RKO (cell line): Measurements from ENCODE around the gene MED25.
"Not testable (repeated sequence)": the region's sequence is repeated elsewhere in the genome, so short reads cannot be mapped to it uniquely, and the experiment has no call there.

Experiments
- DNase-seq: peaks from one replicate; pipeline ENCODE4 v3.0.0-alpha.2; 2016; ENCODE audit warnings: low spot score

MED25 gene

DNA sequence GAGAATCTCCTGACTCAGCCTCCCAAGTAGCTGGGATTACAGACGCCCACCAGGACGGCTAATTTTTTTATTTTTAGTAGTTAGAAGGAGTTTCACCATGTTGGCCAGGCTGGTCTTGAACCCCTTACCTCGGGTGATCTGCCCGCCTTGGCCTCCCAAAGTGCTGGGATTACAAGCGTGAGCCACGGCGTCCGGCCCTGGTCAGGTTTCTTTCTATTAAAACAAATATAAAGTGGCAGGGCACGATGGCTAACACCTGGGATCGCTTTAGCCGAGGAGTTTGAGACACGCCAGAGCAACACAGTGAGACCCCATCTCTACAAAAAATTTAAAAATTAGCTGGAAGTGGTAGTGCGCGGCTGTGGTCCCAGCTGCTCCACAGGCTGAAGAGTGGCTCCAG is 1.5 kb upstream of the MED25 start:
- no peak for DNase-seq

GRCh38 chr19:49818649-49819370 is 721 bp downstream of the MED25 start:
- DNase-seq, result no peak

DNA sequence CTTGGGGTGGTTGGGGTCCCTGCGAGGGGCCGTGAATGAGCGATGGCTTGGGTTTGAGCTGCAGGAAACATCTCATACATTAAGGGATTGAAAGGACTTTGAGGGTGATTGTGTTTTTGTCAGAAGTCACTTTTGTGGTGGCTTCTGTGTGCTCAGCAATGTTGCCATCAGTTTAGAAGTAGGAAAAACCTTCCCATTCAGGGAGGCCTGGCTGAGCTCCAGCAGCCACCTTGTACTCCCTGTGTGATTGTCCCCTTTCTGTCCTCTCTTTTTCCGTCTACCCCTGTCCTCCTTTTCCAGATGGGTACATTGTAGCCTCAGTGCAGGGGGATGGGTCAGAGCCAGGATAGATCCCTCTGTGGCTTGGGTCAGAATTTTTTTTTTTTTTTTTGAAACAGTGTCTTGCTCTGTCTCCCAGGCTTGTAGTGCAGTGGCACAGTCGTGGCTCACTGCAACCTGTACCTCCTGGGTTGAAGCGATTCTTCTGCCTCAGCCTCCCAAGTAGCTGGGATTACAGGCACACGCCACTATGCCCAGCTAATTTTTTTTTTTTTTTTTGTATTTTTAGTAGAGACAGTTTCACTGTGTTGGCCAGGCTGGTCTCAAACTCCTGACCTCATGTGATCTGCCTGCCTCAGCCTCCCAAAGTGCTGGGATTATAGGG is 1.5 kb downstream of the MED25 start:
- not testable (repeated sequence) for DNase-seq

DNA sequence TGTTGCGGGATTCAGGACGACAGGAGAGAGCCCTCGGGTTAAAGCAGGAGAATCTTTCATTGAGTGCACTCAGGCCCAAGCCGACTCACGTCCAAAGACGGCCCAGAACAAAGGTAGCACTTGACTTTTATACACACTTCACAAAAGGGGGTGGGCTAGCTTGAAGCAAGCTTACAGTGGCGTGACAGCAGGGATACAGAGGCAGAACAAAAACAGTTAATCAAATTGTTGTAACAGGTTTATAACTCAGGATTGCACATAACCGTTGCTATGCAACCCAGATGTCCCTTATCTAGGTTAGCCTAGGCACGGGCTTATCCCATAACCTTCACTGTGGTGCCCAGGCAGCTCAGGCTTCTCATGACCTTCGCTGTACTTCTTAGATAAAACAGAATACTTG is 2.0 kb downstream of the MED25 start:
- no peak for DNase-seq

- no peak for DNase-seq
Observed at GRCh38 chr19:49823472-49823871, 5.4 kb downstream of the MED25 start.

GRCh38 chr19:49824662-49825061 is 6.6 kb downstream of the MED25 start:
- no peak for DNase-seq

GRCh38 chr19:49827034-49827433 is 8.9 kb downstream of the MED25 start:
- no peak for DNase-seq

DNA sequence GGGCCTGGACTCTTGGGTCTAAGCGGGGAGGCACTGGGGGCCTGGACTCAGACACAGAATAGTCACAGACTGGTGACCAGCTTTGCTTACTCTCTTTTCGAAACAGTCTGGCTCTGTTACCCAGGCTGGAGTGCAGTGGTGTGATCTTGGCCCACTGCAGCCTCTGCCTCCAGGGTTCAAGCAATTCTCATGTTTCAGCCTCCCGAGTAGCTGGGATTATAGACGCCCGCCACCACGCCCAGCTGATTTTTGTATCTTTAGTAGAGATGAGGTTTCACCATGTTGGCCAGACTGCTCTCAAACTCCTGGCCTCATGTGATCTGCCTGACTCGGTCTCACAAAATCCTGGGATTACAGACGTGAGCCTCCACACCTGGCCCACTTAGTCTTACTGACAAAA is 11.1 kb downstream of the MED25 start:
- no peak for DNase-seq

DNA sequence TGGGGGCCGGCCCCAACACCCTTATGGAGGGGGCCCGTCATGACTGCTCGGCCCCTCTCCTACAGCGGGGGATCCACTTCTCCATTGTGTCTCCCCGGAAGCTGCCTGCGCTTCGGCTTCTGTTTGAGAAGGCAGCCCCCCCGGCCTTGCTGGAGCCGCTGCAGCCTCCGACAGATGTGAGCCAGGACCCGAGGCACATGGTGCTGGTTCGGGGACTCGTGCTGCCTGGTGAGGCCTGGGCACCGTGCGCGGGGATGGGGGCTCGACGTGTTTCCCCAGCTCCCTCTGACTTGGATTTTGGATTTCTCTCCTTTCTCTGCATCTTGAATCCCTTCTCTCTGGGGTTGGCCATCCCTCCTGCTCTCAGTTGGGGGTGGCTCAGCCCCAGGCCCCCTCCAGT is 11.6 kb downstream of the MED25 start:
- no peak for DNase-seq

DNA sequence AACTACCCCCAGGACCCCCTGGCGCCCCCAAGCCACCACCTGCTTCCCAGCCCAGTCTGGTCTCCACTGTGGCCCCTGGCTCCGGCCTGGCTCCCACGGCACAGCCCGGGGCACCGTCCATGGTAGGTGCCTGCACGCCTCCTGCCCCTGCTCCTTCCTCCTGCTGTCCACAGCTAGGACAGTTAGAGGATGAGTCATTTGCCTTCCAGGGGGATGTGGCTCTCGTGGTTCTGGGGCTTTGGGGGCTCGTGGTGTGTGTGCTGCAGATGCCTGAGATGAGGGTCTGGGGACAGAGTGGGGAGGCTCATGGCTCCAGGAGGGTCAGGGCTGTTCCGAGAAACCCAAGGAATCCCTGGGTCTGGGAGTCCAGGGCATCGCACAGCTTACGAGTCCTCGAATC is 12.7 kb downstream of the MED25 start:
- DNase-seq, result no peak

DNA sequence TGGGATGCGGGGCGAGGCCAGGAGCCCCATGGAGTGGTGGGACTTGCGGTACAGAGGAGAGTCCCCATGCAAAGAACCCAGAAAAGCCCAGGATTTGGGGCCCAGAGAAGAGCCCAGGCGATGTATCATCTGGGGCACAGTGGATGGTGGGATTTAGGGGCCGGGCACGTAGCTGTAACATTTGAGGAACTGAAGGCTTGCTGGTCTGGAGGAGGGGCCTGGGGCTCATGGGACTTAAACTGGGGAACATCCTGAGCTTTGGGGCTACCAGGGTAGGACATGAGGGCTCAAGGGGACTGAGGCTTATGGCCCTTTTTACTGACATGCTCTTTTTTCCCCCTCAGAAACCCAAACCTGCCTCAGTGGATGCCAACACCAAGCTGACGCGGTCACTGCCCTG is 13.5 kb downstream of the MED25 start:
- no peak for DNase-seq

DNA sequence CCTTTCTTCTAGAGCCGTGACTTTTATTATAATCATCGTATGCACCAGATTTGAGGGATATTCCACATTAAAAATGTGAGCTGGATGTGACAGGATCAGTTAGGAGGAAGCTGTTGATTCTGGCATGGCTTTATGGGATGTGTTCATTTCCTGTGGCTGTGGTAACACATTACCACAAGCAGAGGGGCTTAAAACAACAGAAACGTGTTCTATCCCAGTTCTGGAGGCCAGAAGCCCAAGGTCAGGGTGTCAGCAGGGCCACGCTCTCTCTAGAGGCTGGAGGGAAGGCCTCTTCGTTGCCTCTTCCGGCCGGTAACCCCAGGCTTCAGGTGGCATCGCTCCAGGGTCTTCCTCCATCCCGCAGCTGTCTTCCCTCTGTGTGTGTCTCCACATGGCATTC is 14.5 kb downstream of the MED25 start:
- no peak for DNase-seq

- no peak for DNase-seq
Observed at GRCh38 chr19:49833599-49833998, 15.5 kb downstream of the MED25 start.

GRCh38 chr19:49835562-49835961 is 17.5 kb downstream of the MED25 start:
- no peak for DNase-seq

DNA sequence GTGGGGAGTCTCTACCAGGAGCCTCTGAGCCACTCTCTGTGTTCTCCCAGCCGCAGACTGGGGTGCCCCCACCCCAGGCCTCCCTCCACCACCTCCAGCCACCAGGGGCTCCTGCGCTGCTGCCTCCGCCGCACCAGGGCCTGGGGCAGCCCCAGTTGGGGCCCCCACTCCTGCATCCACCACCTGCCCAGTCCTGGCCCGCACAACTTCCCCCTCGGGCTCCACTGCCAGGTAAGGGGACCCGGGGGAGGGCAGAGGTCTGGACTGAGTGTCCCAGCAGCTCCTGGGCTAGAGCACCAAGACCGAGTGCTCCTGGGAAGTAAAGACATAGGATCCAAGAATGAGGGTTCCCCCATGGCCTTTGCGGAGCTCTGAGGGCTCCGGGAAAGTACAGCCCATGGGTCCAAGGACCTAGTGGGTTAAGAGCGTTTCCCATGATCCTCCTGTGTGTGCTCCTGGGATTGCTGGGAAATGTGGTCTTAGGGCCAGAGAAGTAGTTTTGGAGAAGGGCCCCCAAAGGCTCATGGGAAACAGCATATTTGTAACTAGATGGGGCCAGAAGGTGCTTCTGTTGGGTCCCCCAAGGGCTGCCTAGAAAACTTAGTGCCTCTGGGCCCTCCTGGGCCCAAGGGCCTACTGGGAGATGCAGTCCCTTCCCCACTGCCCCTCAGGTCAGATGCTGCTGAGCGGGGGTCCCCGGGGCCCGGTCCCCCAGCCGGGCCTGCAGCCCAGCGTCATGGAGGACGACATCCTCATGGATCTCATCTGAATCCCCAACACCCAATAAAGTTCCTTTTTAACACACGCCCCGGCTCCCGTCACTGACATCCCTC is 18.3 kb downstream of the MED25 start:
- DNase-seq, result no peak

DNA sequence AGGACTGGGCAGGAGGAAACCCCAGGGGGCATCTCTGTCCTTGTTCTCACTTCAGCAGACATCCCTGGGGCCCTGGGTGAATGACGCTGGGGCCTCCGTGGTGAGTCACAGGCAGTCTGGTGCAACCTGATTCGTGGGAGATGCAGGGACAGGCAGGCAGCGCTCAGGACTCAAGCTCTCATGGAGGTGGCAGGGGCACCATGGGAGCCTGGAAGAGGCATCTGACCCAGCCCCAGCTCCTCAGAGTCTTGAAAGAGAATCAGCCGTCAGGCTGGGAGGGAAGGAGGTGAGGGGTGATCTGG is 18.9 kb downstream of the MED25 start:
- DNase-seq, result no peak

DNA sequence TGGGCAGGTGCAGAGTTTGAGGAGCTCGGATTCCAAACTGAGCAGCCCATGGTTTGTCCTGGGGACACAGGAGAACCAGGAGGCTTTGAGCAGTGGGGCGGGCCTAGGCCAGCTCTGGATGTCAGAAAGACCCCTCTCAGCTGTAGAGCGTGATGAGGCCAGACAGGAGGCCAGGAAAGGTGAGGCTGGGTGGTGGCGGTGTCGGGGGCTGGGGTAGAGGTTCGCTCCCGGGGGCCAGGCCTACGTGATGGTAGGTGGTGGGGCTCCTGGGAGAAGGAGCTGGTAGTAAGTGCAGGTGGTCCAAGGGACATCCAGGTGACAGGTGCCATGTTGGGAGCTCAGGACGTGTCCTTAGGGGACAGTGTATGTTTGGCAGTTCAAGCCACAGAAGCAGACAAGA is 19.3 kb downstream of the MED25 start:
- DNase-seq, result no peak

GRCh38 chr19:49838885-49839588 is 20.9 kb downstream of the MED25 start:
- DNase-seq, result no peak

- no peak for DNase-seq
Observed at GRCh38 chr19:49839713-49840112, 21.6 kb downstream of the MED25 start.

- DNase-seq, result no peak
Observed at GRCh38 chr19:49840321-49840720, 22.2 kb downstream of the MED25 start.

DNA sequence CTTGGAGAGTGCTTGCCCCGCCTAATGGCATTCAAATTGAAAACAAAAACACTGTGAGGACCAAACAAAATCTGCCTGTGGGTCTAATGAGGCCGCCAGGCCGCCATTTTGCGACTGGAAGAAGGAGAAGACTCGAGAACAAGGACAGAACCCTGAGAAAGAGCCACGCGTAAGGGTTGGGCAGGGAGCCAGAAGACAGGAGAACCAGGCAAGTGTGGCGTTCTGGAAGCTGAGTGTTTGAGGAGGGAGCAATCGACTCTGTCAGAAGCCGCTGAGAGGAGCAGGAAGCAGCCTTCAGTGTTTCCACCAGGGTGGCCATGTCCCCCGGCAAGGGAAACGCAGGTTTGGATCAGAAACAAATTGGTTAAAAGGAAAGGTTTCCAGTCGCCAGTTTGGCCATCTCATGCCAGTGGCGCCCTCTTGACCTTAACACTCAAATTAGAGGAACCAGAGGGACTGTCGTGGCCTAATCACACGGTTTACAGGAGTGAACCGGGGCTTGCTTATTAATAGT is 22.7 kb downstream of the MED25 start:
- no peak for DNase-seq

- DNase-seq, result no peak
Observed at GRCh38 chr19:49843265-49843664, 25.2 kb downstream of the MED25 start.
